NCI-H187 treated with DMSO at 0.1 percent for 48 hours (cell line): ENCODE results near the gene PIR.
A peak's percentile ranks its signal among the peaks of the same experiment; 100 is the strongest.

Experiments used
- DNase-seq: peaks from one replicate; lab custom pipeline; 2025; lab: John Stamatoyannopoulos, UW

Gene PIR

DNA sequence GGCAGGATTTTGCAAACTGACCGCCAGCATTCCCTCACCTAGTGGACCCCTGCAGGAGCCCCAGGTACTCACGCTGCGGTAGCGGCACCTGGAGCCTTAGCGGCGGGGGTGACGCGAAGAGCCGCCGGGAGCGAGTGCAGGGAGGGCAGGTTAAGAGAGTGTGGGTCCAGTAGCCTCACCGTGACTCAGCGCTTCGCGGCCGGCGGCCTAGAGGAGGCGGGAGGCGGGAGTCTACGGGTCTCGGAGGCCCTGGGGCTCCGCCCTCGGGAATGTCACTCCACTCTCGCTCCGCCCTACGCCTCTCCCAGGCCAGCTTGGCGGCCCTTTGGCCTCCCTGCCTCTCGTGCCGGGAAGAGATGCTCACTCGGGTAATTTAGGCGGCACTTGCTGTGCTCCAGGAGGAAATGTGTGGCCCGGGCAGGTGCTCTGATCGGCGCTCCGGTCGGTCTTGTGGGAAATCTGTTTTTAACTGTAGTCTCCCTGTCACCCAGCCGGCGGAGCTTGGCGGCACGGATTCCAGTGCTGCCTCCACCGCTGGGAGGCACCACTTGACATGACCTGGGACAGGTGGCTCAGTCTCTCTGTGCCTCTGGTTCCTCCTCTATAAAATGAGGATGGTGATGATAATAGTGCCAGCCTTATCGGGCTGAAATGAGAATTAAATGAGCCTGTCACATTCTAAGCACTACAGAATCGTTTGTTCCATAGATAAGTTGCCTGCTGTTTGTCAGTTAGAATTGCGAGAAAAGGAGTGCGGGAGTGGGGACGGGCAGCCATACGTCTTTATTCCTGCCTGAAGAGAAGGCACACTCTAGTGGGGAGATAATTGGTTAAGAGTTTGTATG lies at the start of gene PIR:
PIR (minus strand) TSS at position 216 of the 845 bp plus-strand sequence. CDS start 2,076 bp downstream, outside the sequence.
- peak; percentile 2 for DNase-seq

DNA sequence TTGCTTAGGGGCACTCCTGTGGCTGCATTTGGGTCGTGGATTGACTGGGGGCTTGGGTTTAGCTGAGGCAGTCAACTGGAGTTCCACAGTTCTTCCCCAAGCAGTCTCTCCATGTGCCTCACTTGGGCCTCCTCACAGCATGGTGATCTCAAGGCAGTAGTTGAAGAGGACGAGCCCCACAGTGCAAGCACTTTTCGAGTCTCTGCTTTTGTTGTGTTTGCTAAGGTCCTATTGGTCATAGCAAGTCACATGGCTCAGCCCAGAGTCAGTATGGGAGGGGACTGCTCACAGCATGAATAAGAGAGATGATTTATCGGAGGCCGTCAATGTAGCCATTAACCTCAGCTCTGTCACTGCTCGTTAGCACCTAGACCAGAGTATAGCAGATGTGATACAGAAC lies 37.2 kb upstream of the PIR start:
- DNase-seq = no peak

DNA sequence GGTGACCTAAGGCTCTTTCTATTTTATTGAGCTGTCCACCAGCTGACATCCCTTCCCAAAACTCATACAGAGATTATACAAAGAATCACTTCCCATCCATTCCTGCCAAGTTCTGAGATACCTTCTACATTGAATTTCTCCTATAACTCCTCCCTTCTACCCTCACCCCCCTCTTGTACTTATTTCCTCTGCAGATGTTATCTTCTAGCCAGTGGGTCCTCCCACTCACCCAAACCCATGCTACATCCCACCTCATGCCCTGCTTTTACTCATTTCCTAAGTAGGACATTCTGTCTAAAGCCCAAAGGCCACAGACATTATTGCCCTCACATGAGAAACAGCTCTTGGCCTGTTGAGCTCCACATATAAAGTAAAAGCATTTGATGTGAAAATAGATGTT lies 36.0 kb upstream of the PIR start:
- DNase-seq = no peak

DNA sequence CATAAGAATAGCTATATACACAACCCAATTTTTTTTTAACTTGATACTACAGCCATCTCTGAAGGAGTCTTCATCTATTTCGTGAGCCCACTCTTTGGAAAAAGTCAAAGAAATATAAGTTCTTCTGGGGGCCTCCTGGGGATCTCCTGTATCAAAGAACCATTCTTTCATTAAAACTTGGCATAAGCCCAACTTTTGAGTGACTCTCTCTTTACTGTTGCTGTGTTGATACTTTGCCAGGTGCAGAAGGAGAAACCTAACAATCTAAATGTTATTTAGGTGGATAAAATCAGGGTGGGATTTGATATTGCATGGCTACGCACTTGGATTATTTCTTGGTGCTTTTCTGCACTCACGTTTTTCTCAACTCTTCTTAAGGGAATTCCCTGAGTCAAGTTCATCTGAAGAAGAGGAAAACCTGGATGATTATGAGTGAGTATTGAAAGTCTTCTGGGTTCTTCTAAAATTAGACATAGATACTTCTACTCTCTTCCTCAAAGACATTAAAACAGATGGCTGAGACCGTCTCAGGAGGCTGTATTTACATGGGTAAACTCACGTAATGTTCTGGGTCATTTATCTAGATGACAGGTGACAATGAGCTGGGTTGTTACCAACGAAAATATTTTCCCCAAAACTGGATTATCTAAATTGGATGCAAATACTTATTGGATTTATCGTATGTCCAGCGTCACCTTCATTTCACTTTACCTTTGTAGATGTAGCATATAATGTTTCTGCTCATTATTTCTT lies 32.7 kb upstream of the PIR start:
- DNase-seq = no peak

DNA sequence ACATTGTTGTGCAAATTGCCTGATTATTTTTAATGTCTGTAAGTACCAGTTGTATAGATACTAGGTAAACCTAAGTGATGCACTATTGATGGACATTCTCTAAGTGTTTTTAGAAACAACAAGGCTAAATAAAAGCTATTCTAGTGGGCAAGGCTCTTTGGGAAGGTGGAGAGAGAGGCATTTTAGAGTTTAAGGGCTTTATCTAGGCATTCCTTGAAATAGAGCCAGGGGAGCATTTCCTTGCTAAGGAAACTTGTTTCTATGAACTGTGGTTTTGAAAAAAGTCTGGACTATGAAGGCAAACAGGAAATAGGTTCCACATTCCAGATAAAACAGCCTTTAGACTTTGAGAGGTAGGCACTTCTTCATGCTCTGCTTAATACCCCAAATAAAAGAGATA lies 31.3 kb upstream of the PIR start:
- DNase-seq = no peak

DNA sequence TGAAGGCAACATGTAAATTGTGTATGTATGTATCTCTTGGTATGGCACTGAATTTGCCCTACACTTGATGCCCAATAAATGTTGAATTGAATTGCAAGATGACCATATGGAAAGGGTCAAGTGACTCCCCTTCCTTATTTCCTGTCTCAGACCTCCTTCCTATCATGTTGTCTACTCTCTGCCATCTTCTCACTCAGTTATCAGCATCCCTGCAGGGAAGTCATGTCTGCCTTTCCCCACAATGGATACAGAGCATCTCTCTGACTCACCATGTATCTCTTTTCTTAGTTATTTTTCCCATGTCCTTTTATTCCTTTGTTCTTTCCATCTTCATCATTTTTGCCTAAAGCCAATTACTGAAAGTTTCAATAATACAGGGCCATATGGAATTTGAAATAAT lies 30.0 kb upstream of the PIR start:
- DNase-seq = no peak

DNA sequence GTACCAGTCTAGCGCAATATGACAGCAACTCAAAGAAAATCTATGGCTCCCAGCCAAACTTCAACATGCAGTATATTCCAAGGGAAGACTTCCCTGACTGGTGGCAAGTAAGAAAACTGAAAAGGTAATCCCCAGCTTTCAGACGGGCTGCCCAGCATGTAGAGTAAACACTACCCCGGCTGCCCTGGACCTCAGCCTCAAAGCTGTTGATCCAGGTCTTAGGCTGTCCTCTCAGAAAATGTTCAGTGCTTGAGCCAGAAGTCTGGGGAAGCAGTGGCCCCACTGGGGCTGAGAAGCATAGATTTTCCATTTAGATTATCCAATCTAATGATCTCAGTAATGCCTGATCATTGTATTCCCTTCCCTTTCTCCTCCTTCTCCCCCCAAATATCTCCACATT lies 29.3 kb upstream of the PIR start:
- no peak for DNase-seq

DNA sequence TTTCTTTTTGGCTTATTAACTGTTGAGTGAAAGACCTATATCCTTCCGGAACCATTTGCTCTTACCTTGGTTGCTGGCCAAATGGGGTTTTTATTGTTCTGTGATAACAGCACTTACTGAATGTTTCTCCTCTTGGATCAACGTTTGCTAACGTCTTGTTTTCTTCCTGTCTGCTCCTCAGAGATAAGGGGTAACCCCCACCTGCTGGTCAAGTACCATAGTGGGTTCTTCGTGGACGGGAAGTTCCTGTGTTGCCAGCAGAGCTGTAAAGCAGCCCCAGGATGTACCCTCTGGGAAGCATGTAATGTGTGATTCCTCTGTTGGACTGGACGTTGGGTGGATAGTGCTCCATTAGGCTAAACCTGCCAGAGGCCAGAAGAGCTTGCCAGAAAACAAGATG lies 22.8 kb upstream of the PIR start:
- DNase-seq = no peak

DNA sequence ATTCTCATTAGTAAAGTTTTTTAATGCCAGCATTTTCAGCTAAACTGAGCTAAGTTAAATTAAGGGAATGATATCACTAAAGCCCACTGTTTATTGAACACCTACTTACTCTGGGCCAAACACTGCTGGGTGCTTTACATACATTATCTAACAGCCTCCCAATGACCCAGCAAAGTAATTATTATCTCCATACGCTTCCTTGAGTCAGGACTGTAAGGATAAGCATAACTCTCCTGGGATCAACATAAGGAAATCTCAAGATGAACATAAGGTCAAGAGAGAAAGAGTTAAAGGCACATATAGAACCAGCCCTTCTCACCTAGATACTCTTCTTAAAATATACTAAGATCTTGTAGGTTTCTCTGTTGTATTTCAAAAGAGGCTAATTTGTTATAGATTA lies 21.1 kb upstream of the PIR start:
- no peak for DNase-seq

DNA sequence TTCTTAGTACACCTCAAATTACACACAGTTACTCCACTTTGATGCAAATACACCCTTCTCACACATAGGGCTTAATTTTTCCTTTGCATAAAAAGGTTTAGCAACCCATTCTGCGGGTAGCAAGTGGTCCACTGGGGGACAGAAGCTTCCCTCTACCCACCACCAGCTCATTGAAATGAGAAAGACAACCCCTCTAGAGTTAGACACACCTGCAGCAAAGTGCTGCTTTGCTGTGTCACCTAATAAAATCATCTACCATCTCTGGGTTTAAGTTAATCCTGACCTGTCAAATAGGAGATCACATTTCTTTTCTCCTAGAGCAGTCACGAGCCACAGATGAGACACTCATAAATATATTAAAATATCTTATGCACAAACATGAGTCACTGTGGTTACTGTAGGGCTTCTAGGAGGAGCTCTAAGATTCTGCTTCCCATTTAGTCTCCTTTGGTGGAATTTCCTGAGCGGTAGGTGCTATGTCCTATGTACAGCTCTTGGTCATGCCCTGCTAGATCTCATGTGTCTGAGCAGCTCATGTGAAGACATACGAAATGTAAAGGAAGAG lies 19.4 kb upstream of the PIR start:
- no peak for DNase-seq

DNA sequence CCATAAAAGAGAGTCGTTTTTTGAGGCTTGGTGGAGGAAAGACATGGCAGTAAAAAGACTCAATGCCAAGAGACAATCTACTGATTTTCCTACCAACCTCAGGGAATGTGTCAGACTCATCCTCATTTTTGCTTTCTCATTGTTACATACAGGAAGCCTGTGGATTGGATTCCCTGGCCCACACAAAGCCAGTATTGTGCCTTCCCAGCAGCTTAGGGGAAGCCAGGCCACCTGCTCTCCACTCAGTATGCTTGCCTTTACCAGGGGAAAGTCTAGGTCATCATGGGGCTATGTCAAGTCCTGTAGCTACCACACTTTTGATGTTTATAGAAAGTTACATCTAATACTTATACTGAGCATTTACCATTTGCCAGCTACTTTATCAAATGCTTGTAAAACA lies 18.4 kb upstream of the PIR start:
- no peak for DNase-seq

DNA sequence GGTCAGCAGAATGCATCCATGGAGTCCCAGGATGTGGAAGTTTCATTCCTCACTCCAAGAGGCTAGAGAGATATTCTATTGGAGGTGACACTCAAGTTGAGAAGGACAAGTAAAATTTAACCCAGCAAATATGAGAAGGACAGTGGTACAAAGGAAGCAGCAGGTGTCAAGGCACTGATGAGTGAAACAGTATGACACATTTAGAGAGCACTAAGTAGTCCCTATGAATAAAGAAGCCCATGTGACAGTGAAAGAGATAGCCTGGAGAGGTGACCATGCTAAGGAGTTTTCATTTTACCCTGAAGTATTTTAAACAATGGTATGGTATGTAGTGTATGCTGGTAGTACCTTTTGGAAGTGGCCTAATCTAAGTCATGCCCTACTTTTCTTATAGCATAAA lies 16.7 kb upstream of the PIR start:
- DNase-seq = no peak

DNA sequence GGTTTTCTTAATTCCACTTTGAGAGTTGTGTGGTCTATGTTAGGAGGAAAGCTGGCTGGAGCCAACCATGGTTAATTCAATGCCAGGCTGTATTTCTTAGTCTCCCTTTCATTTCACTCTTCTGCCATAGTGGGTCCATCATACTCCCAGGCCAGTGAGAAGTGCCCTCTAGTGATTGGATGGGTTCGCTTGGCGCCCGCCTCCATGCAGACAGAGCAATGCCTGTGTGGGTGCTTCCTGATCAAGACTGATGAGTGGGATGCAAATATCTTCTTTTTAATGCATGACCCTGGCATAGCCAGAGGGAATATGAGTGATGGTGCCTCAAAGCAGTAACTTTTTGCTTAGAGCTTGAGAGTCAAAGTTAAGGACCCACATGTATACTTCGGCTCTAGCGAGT lies 13.9 kb upstream of the PIR start:
- DNase-seq = no peak

DNA sequence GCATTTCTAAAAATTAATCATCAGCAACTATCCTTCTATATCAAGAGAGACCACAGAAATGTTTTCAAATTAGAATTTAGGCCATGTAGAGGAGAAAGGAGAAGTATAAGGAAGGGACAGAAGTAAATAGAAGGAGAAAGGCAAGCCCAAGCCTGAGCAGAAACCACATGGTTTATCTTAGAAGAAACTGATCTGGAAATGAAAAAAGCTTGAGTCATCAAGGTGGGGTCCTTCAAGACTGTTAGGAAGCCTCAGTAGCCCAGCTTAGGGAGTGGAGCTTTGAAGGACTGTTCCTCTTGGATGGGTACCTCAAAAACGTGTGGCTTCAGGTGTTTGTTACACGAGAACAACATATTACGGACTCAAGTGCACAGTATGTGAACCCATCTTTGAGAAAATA lies 12.0 kb upstream of the PIR start:
- DNase-seq = no peak

DNA sequence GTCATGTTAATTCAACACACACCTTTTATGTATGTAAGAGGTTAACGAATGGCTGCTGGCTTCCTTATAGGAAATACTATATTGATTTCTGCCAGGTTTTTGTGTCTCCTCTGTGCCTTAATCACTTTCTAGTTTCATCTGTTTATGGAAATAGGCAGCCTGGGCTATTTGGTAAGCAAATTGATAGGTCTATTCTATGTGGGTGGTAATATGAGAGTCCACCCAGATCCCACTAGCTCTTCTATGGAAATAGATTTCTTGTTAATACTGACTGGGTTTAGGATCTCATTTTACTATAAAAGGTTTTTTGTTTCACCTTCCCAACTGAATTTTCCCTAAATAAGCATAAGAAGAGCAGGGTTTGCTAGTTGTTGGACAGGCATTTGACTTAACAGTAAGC lies 11.5 kb upstream of the PIR start:
- DNase-seq = no peak

DNA sequence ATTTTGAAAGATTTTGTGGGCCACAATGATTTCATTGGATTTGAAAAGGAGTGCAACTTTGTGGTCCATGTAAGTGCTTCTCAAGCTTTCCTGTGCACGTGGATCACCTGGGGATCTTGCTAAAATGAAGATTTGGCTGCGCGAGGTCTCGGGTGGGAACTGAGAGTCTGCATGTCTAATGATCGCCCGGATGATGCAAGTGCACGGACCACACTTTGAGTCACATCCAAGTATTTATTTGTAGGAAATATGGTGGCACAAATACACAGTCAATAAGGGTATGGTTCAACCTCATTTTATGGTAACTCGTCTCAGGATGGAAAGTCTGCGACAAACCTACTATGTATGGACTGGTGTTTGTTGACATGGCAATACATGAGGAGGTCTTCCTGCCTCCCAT lies 8.4 kb upstream of the PIR start:
- no peak for DNase-seq

DNA sequence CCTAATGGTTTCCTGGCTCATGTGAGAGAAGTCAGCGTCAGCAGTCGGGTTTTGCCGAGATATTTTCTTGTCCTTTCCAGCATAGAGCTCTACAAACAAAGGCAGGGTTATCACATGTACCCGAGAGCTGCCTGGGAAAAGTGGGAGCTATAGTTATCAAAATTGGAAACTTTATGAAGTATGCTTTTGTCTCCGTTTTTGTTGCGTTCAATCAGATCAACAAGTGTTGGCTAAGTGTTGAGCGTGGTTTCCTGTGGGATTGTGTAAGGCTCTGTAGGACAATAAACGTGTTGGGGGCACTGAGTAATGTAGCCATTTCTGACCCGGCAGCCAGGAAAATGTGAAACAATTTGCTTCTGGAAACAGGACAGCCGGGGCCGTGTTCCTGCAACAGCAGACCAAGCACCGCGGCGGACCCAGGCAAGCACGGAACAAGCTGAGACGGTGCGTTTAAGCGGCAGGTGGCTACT lies 7.4 kb upstream of the PIR start, which contains the start of gene BMX:
BMX (plus strand) TSS at position 311 of the 470 bp plus-strand sequence. CDS start 7,547 bp downstream, outside the sequence.
- no peak for DNase-seq

DNA sequence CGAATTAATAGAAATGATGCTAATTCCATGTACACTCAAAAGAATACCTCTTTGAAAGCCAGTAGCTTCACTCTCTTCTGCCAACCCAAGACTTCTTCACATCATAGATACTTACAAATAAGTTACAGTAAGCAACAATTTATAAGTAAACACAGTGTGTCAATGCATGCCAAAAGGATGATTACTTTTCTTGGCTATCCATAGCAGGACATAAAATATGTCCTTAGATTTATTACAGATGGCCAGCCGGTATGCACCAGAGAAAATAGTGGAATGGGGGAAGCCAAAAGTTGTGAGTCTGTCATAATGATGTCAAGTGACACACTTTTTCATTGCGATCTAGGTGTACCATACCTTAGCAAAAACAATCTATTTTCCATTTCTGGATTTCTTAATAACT lies 6.8 kb upstream of the PIR start:
- DNase-seq = no peak

DNA sequence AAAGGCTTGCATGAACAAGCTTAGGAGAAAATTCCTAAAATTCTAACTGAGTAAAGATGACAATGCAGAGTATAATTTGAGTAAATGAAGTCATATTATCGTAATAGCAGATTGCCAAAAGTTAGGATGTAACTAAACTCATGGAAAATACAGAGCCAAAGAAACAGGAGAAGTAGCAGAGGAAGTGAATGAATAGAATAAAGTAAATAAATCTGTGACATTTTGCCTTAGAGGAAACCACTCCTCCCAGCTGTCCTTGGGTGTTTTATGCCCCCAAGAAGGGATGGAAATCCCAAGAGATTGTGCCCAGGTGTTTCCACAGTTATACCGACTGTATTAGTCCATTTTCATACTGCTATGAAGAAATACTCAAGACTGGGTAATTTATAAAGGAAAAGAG lies 5.6 kb upstream of the PIR start:
- no peak for DNase-seq

DNA sequence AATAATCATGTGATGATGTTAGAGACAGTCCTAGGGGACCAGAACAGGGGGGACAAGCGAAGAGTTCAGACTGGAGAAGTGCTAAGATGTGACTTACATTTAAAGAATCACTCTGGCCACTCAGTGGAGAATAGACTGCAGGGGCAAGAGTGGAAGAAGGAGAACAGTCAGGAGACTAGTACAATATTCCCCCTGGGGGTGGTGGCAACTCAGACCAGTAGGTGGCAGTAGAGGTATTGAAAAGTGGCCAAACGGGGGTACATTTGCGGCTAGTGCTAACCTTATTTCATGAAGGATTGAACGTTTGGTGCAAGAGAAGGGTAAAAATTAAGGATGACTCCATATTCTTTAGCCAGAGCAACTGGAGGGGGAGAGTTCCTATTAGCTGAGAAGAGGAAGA lies 4.7 kb upstream of the PIR start:
- no peak for DNase-seq

DNA sequence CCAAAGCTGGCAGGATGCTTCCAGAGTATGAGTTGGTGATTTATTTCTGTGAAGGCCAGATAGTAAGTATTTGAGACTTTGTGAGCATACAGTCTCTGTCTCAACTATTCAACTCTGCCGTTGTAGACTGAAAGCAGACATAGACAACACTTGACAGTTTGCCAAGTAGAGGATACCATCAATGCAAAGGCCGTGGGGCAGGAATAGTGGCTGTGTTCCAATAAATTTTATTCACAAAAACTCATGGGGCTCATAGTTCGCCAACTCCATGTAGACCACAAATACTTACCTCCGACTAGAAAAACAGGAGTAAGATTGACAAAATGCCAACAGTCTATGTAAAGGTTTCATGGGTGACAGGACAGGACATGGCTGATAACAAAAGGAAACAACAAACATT lies 3.7 kb upstream of the PIR start:
- DNase-seq = no peak

DNA sequence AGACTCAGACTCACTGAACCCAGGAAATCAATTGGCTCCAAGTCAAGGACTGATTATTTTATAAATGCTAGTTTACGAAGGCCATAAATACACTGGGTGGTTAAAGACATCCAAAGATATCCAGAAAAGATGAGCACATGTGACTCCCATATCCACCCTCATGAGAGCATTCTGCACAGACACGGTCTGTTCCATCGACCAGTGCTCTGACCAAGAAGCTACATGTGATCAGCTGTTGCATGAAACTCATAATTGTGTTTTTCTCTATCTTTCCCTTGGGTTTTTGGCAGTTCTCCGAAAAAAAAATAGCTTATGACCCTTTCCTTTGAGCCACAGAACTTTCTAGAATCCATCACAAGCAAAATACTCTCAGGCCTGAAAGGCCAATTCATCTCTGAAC lies 2.7 kb upstream of the PIR start:
- no peak for DNase-seq

DNA sequence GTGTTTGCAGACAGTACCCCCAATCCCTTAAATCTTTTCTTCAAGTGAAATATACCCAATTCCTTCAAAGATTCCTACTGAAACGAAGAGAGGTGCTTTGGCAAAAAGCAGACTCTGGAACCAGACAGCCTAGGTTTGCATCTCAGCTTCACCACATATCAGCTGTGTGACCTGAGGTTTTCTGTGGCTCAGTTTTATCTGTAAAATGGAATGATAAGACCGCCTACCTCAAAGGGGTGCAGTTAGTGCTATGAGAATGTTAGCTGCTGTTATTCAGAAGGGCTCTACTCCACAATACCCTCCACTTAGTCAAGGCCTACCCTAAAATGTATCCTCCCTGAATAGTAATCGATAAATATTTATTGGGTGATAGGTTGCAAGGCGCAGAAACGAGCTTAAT lies 664 bp downstream of the PIR start:
- DNase-seq = no peak
